Activated naive CD4-positive, alpha-beta T cell treated with Interleukin-2 at 50 U/mL for 16 hours (primary cell): ENCODE measurements around the gene C3.
"Not testable (repeated sequence)": the region's sequence is repeated elsewhere in the genome, so short reads cannot be mapped to it uniquely, and the experiment has no call there.

ENCODE experiments used
- DNase-seq: peaks from one replicate; pipeline ENCODE4 v3.0.0-alpha.2; 2020

The C3 gene

GRCh38 chr19:6686628-6686975, 33.8 kb downstream of the C3 start:
- no peak for DNase-seq

DNA sequence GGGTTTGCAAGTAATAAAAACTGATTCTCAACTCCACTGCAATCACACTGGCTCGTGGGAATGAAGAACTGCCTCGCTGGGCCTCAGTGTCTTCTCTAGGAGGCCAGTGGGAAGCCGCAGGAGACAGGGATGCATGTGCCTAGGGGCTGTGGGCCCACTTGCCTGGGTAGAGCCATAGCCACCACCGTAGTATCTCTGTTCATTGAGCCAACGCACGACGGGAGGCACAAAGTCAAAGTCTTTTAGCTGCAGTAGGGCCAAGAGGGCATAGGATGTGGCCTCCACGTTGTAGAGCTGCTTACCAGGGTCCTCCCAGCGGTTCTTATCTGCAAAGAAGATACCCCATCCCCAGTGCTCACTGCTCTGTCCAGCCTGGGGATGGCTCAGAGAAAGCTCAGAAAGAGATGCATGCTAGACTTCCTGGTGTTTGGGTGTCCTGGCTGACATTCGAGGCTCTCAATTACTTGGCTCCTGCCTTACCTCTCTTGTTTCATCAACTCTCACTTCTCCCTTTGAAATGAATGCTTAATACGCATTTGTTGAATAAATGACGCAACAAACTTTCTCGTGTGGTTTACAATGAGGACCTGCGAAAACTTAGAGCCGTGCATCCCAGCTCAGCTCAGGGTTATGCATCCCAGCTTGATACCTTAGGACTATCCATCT, 34.4 kb downstream of the C3 start:
- no peak for DNase-seq

GRCh38 chr19:6685482-6685881, 35.0 kb downstream of the C3 start:
- DNase-seq = no peak

DNA sequence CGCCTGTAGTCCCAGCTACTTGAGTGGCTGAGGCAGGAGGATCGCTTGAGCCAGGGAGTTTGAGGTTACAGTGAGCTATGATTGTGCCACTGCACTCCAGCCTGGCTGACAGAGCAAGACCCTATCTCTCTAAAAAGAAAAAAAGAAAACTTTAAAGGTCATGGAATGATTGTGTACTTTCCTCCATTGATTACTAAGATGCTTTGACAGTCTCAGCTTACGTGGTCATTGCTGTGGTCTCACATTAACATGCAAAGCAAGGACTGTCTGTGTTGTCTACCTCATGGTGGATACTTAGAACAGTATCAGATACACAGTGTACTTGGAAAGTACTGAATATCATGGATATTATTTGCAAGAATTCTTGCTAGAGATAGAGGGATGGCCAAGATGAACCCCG, 36.5 kb downstream of the C3 start:
- no peak for DNase-seq

DNA sequence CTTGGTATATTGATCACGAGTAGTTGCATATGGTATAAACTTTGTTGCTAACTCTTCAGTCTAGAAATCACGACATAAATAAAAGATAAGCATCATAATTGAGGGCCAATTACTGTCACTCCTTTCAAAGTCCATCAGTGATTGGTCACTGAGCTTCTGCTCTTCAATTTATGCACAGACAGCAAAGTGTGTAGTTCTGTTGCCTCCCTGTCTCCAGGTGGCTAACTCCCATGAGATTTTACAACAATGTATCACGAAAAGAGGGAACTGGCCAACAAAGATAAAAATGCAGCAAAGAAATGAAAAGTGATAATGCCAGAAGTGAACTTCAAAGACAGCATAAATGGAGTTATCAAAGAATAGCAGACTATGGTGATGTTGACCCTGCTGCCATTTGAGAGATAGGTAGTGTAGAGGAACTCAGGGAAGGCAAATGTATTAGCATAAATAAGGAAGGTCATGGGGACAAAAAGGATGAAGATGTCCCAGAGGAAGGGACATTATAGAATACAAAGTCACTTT, 37.8 kb downstream of the C3 start:
- DNase-seq = no peak

GRCh38 chr19:6680141-6680540, 40.3 kb downstream of the C3 start:
- no peak for DNase-seq

DNA sequence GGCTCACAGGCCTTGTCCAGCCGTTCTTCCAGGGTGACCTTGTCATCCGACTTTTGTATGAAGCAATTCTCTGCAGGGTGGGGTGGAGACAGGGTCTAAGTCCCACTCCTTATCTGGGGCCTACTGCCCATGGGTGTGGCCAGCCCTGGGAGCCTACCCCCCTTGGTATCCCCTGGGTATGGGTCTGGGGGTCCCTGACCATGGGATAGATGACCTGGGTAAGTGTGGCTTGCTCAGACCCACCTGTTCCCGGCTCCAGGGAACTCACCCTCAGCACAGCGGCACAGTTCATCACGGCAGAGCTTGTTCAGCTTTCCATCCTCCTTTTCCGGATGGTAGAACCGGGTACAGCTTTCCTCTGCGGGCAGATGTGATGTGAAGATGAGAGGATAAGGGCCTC, 41.3 kb downstream of the C3 start:
- DNase-seq = no peak

DNA sequence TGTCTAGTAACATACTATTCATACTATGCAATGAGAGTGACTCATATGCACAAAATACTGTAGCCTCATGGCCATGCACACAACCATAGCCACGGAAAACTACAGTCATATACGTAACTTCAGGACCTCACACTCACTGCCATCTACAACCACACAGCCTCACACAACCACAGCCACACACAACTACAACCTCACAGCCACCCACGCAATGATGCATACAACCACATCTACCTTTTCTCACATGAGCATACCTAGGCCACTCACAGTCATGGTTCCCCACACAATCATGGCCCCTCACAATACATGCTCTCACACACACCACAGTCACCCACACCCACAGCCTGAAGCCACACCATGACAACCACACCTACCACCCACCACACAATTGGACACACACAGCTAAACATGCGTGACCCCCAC, 41.8 kb downstream of the C3 start:
- DNase-seq = peak; percentile 83

GRCh38 chr19:6677883-6678689, 42.4 kb downstream of the C3 start:
- peak; percentile 53 for DNase-seq

DNA sequence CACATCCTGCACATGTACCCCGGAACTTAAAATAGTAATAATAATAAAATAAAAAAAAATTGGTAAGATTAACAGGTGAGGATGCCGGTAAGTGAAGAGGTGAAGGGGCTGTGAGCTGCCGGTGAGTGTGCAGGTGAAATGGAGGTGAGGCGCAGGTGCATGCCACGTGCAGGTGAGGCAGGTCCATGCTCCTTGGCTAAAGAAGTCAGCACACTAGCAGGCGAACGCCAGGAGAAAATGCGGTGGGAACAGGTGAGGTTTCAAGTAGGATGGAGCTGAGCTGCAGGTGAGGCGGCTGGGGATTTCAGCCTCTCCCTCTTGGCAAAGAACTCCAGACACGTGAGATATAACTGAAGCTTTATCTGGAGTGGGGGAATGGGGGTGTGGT, 43.0 kb downstream of the C3 start:
- DNase-seq = no peak

DNA sequence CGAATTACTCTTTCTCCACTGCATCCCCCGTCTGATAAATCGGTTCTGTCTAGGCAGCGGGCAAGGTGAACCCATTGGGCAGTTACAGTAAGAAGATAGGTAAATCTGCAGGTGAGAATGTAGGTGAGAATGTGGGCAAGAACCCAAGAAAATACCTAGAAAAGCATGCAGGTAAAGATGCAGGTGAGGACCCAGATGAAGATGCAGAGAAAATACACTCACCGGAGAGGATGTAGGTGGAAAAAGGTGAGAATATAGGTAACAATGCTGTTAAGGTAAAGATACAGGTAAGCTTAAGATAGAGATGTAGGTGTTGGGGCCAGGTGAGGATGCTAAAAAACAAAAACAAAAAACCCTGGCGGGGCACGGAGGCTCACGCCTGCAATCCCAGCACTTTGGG, 44.2 kb downstream of the C3 start:
- DNase-seq = no peak

DNA sequence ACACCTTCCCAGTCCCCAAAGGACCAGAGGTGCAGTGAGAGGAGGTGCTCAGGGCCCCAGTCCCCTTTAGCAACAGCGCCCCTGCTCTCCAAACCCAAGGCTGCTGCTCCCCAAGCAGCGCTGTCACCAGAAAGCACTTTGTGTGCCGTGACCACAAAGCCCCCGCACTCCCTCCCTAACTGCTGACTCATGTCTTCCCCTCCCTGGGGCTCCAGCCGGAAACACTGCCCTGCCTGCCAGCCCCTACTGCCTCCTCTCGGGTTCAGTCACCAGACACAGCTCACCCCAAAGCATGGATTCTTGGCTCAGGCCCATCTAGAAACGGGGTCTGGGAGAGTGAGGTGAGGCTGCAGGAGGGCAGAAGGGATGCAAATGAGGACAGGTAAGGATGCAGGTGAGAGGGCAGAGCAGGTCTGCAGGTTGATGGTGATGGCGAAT, 45.6 kb downstream of the C3 start:
- peak; percentile 95 for DNase-seq

- not testable (repeated sequence) for DNase-seq
Observed at GRCh38 chr19:6674408-6674807, 46.0 kb downstream of the C3 start.

- no peak for DNase-seq
Observed at GRCh38 chr19:6672693-6673290, 47.7 kb downstream of the C3 start.

GRCh38 chr19:6671960-6672359, 48.5 kb downstream of the C3 start:
- DNase-seq = no peak

DNA sequence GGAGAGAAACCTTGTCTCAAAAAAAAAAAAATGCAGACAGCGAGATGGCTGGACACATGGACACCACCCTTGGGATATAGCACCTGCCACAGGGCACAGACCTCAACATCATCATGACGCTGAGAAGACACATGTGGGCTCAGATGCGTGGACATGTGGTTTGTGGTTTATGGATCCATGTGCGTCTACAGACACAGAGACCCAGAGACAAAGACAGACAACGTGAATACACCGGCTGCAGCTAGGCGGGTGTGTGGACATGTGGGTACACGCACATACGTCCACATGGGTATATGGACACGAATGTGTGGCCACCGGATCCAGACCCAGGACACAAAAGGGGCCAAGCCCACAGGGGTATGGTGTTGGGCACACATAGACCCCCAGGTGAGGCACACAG, 51.8 kb downstream of the C3 start:
- peak; percentile 48 for DNase-seq

DNA sequence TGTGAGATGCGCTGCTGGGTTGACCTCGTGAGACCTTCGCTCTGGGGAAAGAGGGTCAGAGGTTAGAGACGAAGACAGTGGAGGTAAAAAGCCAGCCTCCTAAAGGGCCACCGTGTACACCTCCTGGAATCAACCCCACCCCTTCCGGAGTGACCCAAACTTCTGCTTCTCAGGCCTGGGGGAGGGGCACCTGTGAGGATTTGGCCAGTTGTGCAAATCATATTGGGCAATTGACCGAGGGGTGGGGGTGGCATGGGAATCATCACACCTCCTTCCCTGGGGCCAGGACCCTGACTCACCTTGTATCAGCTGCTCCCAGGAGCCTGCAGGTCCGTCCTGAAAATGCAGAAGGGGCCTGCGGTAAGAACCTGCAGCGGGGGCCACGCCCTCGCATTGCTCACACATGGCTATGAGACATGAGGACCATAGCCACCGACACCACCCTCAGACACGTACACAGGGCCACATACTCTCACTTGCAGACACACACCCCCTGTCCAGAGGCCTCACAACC, 53.3 kb downstream of the C3 start:
- peak; percentile 61 for DNase-seq

DNA sequence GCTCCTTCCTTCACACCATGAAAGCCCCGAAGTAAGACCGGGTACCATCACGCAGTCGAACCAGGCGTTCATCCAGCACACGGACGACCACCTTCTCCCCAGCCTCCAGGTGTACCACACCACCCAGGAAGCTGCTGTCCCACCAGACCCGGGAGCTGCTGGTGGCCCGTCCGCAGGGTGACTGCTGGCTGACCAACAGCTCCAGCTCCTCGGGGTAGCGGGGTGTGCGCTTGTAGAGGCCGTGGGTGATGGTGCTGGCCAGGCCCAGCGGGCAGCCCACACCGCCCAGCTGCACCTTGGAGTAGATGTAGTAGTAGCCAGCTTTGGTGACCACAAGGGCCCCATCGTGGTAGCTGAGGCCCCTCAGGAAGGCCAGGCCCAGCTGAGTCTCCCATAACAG, 55.5 kb downstream of the C3 start:
- no peak for DNase-seq

DNA sequence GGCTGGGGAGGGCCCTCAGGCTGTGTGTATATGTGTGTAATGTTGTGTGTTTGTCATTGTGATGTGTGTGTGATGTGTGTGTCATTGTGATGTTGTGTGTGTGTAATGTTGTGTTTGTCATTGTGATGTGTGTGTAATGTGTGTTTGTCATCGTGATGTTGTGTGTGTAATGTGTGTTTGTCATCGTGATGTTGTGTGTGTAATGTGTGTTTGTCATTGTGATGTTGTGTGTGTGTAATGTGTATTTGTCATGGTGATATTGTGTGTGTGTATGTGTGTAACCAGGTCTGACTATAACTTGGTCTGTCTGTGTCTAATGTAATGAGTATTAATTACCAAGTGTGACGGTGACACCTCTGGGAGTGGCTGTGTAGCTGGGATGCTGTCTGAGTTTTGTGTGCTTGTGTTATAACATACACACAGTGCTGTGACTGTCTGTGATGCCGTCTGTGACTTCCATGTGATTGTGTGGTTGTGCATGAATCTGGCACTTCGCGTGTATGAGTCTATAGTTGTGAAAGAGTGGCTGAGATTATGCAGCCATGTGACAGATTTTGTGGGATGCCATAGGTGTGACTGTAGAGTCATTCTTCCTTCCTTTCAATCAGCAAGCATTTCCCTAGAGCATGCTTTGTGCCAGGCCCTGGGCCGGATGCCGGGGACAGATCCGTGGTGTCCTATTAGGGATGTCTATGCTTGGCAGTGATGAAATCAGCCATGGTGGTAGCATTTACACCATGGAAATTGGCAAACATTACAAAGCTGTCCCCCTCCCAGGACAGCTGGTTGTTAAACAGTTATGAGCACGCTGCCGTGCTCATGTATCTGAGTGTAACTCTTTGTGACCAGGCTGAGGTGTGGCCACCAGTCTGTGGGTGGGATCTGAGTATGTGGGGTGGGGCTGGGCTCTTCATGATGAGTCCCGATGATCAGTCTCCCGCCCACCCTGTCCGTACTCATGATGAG, 56.9 kb downstream of the C3 start:
- peak; percentile 62 for DNase-seq

DNA sequence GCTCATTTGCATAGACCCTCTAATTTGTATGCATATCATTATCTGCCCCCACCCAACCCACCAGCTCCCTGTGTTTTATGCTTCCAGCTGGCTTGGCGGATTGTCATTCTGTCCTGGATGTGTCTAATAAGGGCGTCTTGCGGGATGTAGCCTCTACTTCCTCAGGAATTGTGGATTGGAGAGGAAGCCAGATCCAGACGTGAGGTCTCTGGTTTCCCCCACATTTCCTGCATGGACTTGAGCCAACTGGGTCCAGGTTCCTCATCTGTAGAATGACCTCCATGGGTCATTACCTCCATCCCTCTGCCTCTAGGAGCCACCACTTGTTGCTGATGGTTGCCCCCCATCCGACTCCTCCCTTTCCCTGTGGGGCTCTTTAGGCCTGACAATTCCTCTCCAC, 57.7 kb downstream of the C3 start:
- no peak for DNase-seq

DNA sequence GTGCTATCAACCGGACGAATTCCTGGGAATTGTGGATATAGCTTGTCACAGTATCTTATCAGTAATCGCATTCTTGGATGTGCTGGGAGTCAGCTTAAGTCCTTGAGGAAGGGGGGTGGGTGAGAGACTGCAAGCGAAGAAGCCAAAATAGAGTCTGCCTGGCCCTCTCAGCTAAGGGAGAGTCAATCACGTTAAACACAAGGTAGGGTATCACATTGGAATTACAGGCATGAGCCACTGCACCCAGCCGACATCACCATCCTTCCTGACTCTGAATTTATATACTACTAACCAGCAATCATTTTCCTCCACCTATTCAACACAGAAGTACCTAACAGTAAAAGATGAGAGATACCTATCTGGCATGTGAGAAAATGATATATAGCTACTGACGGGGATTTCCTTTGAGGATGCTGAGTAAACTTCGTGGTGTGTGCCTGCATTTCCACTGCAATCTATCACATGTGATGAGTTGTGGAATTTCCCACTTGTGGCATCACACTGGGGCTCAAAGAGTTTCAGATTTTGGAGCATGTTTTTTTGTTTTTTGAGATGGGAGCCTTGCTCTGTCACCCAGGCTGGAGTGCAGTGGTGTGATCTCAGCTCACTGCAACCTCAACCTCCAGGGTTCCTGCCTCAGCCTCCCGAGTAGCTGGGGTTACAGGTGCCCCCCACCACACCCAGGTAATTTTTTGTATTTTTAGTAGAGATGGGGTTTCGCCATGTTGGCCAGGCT, 58.8 kb downstream of the C3 start:
- DNase-seq = peak; percentile 69

DNA sequence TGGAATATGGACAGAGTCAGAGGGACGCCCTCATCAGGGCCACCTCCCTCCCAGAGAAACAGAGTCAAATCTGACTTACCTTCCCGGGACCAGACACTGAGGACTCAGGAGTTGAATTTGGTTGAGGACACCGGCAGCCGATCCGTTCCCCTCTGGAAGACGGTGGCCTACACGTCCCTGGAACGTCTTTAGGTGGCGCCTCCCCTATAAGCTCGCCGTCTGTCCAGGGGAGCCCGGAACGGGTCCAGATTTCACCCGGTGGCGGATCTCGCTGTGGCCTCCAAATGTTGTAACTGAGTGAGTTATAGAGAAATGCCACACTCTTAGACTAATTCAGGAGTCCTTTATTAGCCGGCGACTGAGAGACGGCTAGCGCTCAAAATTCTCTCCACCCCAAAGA, 59.5 kb downstream of the C3 start:
- DNase-seq = no peak
